ENCODE measurements around the gene VPS8.

Gene VPS8

DNA sequence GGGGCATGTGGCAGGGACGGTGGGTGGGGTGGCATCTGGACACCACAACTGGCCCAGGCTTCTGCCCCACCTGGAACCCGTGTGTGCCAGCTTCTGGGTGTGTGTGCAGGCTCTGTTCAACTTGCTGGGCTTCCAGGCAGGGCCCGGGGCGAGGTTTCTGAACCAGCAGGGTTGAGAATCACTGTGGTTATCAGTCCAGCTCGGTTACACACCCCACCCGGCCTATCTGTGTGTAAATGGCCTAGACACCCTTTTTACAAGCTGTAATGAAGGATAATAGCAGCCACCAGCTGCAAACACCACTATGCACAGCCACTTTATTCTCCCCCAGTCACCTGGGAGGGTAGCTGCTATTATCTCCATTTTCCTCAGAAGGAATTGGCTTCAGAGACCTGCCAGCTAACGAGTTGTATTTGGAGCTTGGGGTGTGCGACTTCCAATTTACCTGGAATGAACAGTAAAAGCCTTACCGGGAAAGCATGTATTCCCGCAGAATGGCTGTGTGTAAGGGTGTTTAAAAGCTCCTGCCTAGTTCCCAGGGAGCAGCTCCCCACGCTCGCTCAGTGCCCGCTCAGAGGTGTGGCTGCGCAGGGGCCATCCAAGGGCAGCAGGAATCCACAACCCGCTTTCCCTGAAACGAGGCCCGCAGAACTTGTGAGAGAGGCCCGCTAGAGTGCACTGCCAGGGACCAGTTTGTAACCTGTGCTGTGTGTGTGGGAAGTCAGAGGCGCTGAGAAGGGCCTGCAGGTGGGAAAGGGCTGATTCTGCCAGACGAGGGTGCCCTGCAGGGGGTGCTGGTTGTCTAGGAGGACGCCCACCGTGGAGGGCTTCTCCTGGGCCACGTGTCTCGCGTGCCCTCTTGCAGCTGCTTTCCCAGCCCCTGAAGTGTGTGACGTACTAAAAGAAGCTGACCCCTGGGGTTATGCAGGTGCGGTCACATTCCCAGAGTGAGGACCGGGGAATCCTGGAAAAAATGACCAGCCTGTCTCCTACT lies 257.4 kb downstream of the VPS8 start:
- DNase-seq, result no peak

DNA sequence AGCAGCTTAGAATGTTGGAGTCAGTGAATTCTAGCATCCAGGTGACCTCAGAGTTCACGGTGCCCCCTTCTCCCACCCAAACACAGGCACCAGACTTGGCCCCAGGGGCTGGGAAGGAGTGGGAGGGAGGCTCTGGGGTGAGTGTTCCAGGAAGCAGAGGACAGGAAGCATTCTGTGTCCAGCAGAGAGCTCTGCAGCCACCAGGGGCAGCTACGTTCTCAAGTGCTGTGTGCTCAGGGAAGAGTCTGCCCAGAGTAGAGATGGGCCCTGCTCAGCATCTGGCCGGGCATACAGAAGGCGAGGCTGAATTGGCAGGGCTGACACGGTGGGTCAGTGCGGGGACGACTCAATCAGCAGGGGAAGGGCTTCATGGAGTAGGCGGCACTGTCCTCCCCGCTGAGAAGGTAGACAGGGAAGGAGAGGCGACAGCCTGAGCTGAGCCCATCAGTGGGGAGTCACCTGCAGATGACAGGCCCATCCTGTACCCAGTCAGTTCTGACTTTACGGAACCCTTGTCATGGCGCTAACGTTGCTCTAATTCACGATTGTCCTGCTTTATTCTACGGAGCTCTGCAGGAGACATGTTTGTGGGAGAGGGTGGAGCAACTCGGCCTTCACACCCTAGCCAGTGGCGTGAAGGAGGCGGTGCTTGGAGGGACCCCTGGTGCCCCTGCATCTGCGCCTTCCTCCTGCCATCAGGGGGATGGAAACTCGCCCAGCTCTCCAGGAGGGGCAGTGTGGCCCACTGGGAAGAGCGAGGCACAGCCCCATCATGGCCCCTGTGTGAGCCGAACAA lies 258.7 kb downstream of the VPS8 start:
- DNase-seq, result no peak

DNA sequence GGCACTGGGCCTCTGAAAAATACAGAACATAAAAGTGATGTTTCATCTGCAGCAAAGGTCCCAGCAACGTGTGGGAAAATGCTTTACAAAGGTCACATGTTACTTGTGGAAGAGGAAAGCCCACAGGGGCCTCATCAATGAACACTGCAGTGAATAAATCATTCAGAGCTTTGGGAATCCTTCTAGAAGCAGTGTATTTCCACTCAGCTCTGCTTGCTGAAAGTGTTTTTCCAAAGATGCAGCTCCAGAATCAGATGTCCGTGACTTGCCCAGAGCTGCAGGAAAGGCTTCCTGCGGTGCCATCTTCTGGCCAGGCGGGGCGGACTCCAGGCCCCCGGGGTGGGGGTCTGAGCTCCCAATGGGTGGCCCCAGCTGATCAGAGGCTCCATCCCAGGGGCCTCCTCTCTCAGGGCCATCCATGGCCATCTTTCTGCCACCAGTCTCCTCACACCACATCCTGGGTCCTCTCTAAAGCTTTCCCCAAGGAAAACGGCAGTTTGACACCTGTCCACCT lies 259.4 kb downstream of the VPS8 start:
- no peak for DNase-seq

DNA sequence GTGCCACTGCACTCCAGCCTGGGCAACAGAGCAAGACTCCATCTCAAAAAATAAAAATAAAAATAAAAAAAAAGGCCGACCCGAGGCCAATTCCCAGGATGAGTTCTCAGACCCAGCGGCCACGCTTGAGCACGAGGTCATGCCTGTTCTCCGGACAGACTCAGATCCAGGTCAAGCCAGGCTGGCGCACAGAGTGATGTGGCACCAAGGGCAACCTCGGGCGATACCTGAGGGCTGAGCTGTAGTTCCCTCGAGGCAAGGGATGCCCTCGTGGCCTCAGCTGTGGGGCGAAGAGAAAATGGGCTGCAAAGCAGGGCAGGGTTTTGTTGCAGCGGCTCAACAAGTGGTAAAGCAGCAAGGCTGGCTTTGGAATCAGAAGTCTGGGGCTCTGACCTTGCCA lies 263.6 kb downstream of the VPS8 start:
- DNase-seq, result no peak

DNA sequence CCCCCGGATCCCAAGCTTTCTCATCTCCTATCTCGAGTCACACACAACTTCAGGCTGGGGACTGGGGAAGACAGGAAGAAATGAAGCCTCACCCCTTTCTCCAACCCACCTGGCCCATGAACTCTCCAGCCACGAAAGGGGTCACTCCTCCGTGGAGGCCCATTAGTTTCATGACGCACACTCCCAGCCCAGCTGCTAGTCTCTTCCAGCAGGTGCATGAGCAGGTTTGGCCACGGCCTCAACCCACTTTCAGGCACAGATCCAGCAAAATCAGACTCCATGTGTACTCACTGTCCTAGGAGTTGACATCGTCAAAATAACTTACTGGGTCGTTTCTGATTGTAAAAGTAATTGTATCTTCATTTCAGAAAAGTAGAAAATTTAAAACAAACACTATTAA lies 264.3 kb downstream of the VPS8 start:
- DNase-seq, result no peak

DNA sequence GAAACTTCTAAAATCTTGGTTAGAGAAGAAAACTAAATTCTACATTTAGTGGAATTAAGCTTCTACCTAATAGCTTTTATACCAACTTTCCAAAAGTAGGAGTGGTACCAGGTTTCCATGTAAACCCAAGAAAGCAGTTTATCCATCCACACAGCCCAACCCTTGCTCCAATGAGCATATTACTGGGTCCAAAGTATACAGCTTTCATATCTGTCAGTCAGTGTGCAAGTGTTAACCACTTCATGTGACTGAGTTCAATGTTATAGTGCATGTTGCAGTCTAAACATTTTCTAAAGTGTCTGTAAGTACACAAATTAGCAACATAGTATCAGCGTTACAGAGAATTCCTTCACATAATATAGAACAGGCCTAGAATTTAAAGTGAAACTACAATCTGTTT lies 267.7 kb downstream of the VPS8 start:
- no peak for DNase-seq

DNA sequence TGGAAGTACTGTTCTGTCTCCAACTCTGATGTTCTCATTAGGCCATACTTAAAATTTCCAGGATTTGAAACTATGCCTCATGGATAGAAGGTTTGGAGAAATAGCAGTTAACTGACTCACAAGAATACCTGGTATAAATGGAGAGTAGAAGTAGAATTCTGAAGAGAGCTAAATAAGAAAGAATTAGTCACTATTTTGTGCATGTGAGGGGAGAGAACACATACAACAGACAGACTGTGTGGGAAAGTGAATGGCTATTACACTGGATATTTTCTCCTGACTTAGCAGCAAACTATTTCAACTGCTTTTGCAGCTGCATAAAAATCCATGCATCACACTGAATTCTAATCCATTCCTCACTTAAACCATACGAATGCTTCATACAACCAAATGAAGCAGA lies 269.6 kb downstream of the VPS8 start:
- DNase-seq, result no peak

DNA sequence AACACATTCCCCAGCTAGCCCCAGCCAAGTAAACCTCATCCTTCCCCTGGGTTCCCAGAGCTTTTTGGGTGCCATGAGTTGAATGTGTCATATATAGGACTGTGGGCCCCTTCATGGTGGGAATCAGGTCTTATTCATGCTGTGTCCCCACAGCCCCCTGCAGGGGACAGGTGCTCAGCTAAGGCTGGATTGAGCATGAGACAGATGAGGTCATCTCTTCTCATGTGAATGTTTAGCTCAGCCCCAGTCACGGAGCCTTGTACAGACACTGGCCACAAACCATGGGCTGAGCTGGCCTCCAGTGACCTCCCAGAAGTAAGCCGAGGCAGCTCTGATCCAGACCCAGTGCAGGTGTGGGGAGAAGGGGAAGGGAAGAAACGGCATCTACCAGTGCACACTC lies 270.2 kb downstream of the VPS8 start:
- DNase-seq, result no peak

DNA sequence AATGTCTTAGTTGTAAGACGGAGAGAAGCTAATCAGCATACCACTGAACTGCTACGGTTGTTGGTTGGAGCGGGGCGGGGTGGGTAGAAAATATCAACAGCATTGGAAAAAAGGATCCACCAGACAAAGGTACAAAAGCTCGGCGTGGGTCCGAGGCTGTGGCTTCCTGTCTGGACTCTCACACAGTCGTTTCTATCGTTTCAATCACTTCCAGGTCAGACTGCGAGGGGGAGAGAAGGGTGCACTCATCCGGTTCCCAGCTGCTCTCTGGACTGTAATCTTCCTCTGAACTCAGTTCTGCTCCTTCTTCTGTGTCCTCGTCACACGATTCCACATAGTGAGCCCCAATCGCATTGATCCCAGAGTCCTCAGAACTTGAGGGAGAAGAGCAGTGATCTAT lies 270.9 kb downstream of the VPS8 start:
- no peak for DNase-seq

DNA sequence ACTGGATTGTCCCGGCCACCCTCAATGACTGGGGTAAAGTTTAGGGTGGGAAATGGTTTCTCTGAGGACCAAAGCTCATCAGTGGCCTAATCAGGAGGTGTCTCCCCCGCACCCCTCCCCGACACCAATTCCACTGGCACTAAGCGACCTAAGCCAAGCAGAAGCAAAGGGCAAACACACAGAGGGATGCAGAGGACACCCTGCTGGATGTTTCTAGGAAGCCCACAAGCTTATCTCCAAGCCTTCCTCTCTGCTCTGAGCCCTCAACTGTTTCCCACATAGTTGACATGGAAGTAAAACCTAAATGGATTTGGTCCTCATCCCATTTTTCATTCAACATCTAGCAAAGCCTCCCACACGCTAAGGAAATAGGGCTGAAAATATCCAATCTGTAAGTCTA lies 272.4 kb downstream of the VPS8 start:
- DNase-seq, result no peak

DNA sequence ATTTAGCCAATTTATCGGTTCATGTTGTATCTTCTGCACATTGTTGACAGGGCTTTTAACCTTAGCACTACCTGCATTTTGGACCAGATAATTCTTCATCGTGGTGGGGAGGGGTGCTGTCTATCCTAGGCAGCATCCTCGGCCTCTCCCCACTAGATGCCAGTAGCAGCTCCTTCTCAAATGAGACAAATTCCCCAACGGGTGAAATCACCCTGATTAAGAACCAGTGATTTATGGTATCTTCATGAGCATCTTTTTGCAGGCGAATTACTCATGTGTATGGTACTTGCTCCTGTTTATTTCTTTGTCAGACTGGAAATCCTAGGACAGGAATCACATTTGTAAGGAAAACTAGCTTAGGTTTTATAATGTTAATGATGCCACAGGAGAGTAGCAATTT lies 272.9 kb downstream of the VPS8 start:
- no peak for DNase-seq

DNA sequence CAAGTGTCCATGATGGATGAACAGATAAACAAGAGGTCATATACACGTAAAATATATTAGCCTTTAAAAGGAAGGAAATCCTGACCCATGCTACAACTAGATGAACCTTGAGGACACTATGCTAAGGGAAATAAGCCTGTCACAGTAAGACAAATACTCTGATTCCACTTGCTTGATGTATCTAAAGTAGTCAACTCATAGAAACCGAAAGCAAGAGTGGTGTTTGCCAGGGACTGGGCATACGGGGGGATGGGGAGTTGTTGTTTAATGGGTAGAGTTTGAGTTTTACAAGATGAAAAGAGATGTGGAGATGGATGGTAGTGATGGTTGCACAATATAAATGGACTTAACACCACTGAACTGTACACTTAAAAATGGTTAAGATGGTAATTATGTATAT lies 275.5 kb downstream of the VPS8 start:
- DNase-seq, result no peak

DNA sequence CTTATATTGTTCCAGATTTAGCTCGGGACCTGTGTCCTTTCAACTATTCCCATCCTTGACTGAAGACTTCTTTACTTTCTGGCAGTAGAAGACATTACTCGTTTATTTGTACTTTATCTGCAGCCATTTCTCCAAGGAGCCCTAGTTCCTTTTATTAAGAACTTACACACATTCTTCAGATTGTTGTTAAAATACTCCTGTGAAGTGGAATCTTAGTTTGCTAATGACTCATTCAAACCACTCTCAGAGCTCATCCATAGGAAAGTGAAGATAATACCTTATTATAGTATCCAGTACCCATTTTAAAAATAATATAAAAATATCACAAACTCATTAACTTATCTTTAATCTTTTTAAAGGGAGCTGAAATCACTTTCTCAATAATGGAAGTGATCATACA lies 277.4 kb downstream of the VPS8 start:
- no peak for DNase-seq

DNA sequence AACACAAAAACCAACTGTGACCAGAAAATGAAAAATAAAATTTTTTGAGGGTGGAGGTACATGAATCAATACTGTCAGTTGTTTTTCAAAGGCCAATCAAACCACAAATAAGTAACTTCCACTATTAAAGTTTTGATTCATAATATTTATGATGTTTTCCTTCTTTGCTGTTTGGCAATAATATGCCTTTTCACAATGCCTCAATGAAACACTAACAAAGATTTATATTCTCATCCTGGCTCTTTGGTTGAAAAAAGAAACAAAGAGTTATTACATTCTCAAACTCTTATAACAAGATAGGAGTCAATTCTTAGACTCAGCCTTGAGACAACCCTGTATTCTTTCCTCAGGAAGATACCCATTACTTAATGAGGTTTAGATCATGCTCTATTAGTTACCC lies 277.8 kb downstream of the VPS8 start:
- no peak for DNase-seq

DNA sequence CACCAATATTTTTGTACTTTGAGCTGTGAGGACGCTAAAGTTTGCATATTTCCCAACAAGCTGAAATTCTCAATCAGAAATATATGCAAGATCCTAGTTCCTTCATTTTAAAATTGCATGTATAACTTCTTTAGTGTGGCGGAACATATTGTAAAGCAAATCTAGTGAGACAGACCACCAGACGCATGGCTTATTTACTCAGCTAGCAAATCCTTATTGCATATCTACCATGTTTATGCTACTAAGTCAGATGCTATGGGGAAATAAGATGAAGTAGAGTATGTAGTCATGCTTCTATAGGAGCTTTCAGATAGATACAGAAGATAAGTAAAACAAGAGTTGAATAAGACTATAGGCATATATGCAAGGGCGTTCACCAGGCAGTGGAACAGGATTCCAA lies 278.8 kb downstream of the VPS8 start:
- no peak for DNase-seq

DNA sequence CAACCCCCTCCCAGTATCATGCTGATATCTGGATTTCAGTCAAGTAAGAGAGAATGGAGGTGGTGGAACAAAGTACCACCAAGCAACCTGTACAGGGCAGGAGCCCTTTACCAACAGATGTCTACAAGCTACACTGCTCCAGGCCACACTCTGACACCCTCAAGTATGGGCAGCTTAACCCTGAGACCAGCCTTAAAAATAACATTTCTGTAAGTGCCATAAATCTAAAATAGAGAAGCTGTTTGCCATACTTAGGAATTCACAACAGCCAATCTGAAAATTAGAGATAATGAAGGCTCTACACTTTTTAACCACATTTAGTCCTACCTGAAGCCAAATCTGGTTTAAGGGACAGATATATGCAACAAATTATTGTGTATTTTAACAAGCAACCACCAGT lies 281.1 kb downstream of the VPS8 start:
- no peak for DNase-seq

DNA sequence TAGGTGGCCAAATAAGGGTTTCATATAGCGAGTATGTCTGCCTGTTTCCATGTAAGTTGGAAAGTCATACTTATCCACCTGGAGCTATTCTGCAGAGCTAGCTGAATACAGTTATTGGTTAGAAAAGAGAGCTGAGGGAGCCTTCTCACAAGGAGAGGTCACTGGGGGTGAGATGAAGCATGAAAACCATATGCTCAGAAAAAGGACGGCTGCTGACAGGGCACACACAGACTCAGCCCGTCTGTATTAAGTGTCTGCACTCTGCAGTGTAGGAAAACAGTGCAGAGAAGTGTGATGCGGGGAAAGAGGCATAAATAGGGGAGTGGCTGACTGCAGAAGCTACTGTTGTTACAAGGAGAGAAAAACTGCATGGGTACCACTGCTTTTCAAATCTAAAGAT lies 282.7 kb downstream of the VPS8 start:
- DNase-seq, result no peak
